K562 (cell line): Measurements from ENCODE around the gene TRDN. TPM values are rescaled to one million over a fixed set of nuclear protein-coding genes. Genes with fewer than 3 reads are reported as not detected.

Experiments
- ATAC-seq: fragments of 200-7000 bp; cut with Tn5 transposase; 3 replicates; pipeline ENCODE4 v1.9.1; 2020; ENCODE audit warnings: moderate library complexity
- BruUV-seq: library from RNA; stranded (reverse); fragments of 400-500 nt; replicated peaks from 2 replicates; lab custom pipeline; 2021; lab: Mats Ljungman, UMichigan
- CTCF ChIA-PET: fragments of 300-600 bp; formaldehyde crosslinking; extraction: SDS; loops from one replicate; lab custom pipeline; 2021; ENCODE audit warnings: low intra/inter-chr PET ratio; lab: Yijun Ruan, JAX
- POLR2A ChIA-PET: fragments of 300-600, 350-650 bp; sonication (Branson Sonifier 250); formaldehyde crosslinking; extraction: SDS; loops from one replicate; lab custom pipeline; 2021; ENCODE audit warnings: antibody characterized with exemption, inconsistent platforms; lab: Yijun Ruan, JAX
- DNase-seq, 4 experiments: peaks; one replicate each; pipeline versions ENCODE4 v3.0.0 to v3.0.0-alpha.2; 2011 to 2018; ENCODE audit warnings: low spot score in 3 of 4, mixed read lengths in 3 of 4; ENCODE audit errors: extremely low read depth in 1 of 4
- FAIRE-seq: peaks from 2 replicates; lab custom pipeline; 2011; peaks lifted over from hg19 to GRCh38; lab: Jason Lieb, UNC
- H2AFZ ChIP-seq: 2 replicates; pipeline ENCODE4 v1.6.0; 2011; ENCODE audit warnings: low read depth, low read length, control low read depth, inconsistent platforms
- H3K27ac ChIP-seq: fragments of 200-600 bp; 3 replicates; pipeline ENCODE4 v1.8.0; 2011; ENCODE audit warnings: low read depth, mild to moderate bottlenecking, control low read depth, inconsistent platforms, low read length, moderate library complexity, mixed read lengths; ENCODE audit errors: extremely low read depth
- H3K27me3 ChIP-seq, 2 experiments: fragments of 300-600 bp in 1 of 2; 2 replicates in 1 of 2; 3 replicates in 1 of 2; pipeline versions ENCODE4 v1.6.0 to v1.8.0; 2011; ENCODE audit warnings: inconsistent platforms in 2 of 2, low read length in 2 of 2, mild to moderate bottlenecking in 1 of 2, mixed read lengths in 1 of 2, moderate library complexity in 1 of 2; ENCODE audit not compliant: control insufficient read depth in 2 of 2, insufficient read depth in 2 of 2
- H3K36me3 ChIP-seq: fragments of 300-600 bp; 3 replicates; pipeline ENCODE4 v1.8.0; 2011; ENCODE audit warnings: mild to moderate bottlenecking, low read length, inconsistent platforms; ENCODE audit not compliant: control insufficient read depth, insufficient read depth
- H3K4me1 ChIP-seq, 2 experiments: fragments of 200-600 bp in 1 of 2; replicated peaks in 1 of 2; 2 replicates in 1 of 2; 3 replicates in 1 of 2; pipeline versions ENCODE4 v1.5.1 to v1.8.0; 2011; ENCODE audit warnings: inconsistent platforms in 2 of 2, low read length in 2 of 2, mild to moderate bottlenecking in 1 of 2, mixed read lengths in 1 of 2, moderate library complexity in 1 of 2; ENCODE audit not compliant: control insufficient read depth in 2 of 2, insufficient read depth in 2 of 2
- H3K4me2 ChIP-seq: 2 replicates; pipeline ENCODE4 v1.6.1; 2011; ENCODE audit warnings: low read length, control low read depth, inconsistent platforms, mixed read lengths; ENCODE audit not compliant: insufficient read depth
- H3K4me3 ChIP-seq: fragments of 200-600 bp; sonication (generic), shearing (Covaris generic); 2 replicates; pipeline ENCODE4 v1.5.1; 2016; ENCODE audit warnings: control low read depth, inconsistent platforms
- H3K79me2 ChIP-seq: fragments of 200-600 bp; 3 replicates; pipeline ENCODE4 v1.8.0; 2011; ENCODE audit warnings: low read length, inconsistent platforms; ENCODE audit not compliant: control insufficient read depth, insufficient read depth
- H3K9ac ChIP-seq, 2 experiments: 2 replicates each; pipeline versions ENCODE4 v1.6.0 to v1.6.1; 2011; ENCODE audit warnings: low read depth in 2 of 2, low read length in 2 of 2, control low read depth in 1 of 2, inconsistent platforms in 1 of 2, mild to moderate bottlenecking in 1 of 2, mixed read lengths in 1 of 2; ENCODE audit not compliant: insufficient read depth in 1 of 2
- H3K9me1 ChIP-seq: one replicate; pipeline ENCODE4 v1.6.0; 2011; ENCODE audit warnings: inconsistent platforms, mild to moderate bottlenecking, low read length, moderate library complexity; ENCODE audit not compliant: control insufficient read depth, insufficient read depth
- H3K9me3 ChIP-seq: replicated peaks from 2 replicates; pipeline ENCODE4 v1.5.1; 2011; ENCODE audit warnings: low read depth, low read length, inconsistent platforms; ENCODE audit not compliant: control insufficient read depth, insufficient read depth
- H4K20me1 ChIP-seq: replicated peaks from 2 replicates; pipeline ENCODE4 v1.6.1; 2011; ENCODE audit warnings: low read length, inconsistent platforms, mixed read lengths; ENCODE audit not compliant: control insufficient read depth, insufficient read depth
- BCL6 ChIP-seq: fragments of 250-450 bp; sonication (Bioruptor Pico); IDR thresholded peaks from 2 replicates; pipeline ENCODE4 v1.4.0; 2020
- BRD4 ChIP-seq: fragments of 200-600 bp; sonication (generic); IDR thresholded peaks from 2 replicates; pipeline ENCODE4 v1.6.1; 2017; ENCODE audit warnings: inconsistent platforms
- CCAR2 ChIP-seq: fragments of 200-400 bp; formaldehyde crosslinking; IDR thresholded peaks from 2 replicates; pipeline ENCODE4 v1.6.1; 2017; ENCODE audit warnings: mild to moderate bottlenecking, low read depth, low read length
- CHD1 ChIP-seq: fragments of 200-600 bp; sonication (generic); IDR thresholded peaks from one replicate; pipeline ENCODE4 v1.6.1; 2012; ENCODE audit warnings: mild to moderate bottlenecking, moderate library complexity, low read length, inconsistent platforms
- FOXM1 ChIP-seq, 2 experiments: fragments of 450-650 bp in 1 of 2; sonication (generic) in 1 of 2; formaldehyde crosslinking in 1 of 2; IDR thresholded peaks; 2 replicates each; pipeline versions ENCODE4 v1.6.1 to v1.9.0; 2017 to 2022; ENCODE audit warnings: low read depth in 2 of 2, mild to moderate bottlenecking in 2 of 2, missing genetic modification reagents in 1 of 2, moderate library complexity in 1 of 2
- GTF2A2 ChIP-seq: IDR thresholded peaks from 2 replicates; pipeline ENCODE4 v1.6.1; 2016; ENCODE audit warnings: mild to moderate bottlenecking, missing genetic modification characterization, missing compliant biosample characterization
- HDAC3 ChIP-seq: fragments of 450-650 bp; IDR thresholded peaks from 2 replicates; pipeline ENCODE4 v1.6.1; 2018; ENCODE audit warnings: borderline replicate concordance, mild to moderate bottlenecking, moderate library complexity; ENCODE audit not compliant: partially characterized antibody
- HMG20A ChIP-seq: fragments of 450-650 bp; formaldehyde crosslinking; conservative IDR thresholded peaks from 2 replicates; pipeline ENCODE4 v1.4.0; 2020; ENCODE audit warnings: mild to moderate bottlenecking, mixed read lengths
- KLF6 ChIP-seq: fragments of 250-450 bp; sonication (Bioruptor Pico); IDR thresholded peaks from 2 replicates; pipeline ENCODE4 v1.4.0; 2020; ENCODE audit warnings: mild to moderate bottlenecking, moderate library complexity, borderline replicate concordance
- RFX7 ChIP-seq: fragments of 250-450 bp; sonication (Bioruptor Pico); IDR thresholded peaks from 2 replicates; pipeline ENCODE4 v1.5.1; 2021; ENCODE audit warnings: mild to moderate bottlenecking
- SLC30A9 ChIP-seq: fragments of 250-450 bp; sonication (Bioruptor Pico); IDR thresholded peaks from 2 replicates; pipeline ENCODE4 v1.8.0; 2022; ENCODE audit warnings: mild to moderate bottlenecking, moderate library complexity
- SNIP1 ChIP-seq: fragments of 450-650 bp; IDR thresholded peaks from 2 replicates; pipeline ENCODE4 v1.7.1; 2017; ENCODE audit warnings: low read depth, mild to moderate bottlenecking
- SOX6 ChIP-seq: fragments of 450-650 bp; IDR thresholded peaks from 2 replicates; pipeline ENCODE4 v1.6.1; 2014; ENCODE audit warnings: mild to moderate bottlenecking
- TCFL5 ChIP-seq: fragments of 250-450 bp; sonication (Bioruptor Pico); conservative IDR thresholded peaks from 2 replicates; pipeline ENCODE4 v1.6.1; 2021; ENCODE audit warnings: mild to moderate bottlenecking, moderate library complexity, matching md5 sums
- ZFP36 ChIP-seq: fragments of 150-350 bp; IDR thresholded peaks from 2 replicates; pipeline ENCODE4 v1.6.1; 2018; ENCODE audit warnings: low read length, low read depth; ENCODE audit not compliant: partially characterized antibody
- WGBS: fragments of 100-300 bp; shearing (Covaris generic); methylation state at CpG from one replicate; pipeline ENCODE4 v1.1.6; 2016; ENCODE audit warnings: low coverage, mixed read lengths; ENCODE audit not compliant: insufficient coverage; ENCODE audit errors: missing lambda C conversion rate; 5-methylcytosine and 5-hydroxymethylcytosine counted together
- in situ Hi-C: fragments of 300-500 bp; cut with MboI; formaldehyde crosslinking; loops from 4 replicates; pipeline ENCODE4 v1.15.0; 2018; ENCODE audit warnings: inconsistent platforms, mixed read lengths
- intact Hi-C: fragments of 100-400 bp; cut with micrococcal nuclease; formaldehyde crosslinking; loops from 2 replicates; pipeline ENCODE4 v1.14.2; 2022
- polyA plus RNA-seq, 8 experiments: library from polyadenylated mRNA; depleted of rRNA in 4 of 8; stranded (reverse) in 5 of 8; unstranded in 3 of 8; fragments of >200 nt; fragmentation: Nextera tagmentation in 2 of 8; fragmentation: Illumina TruSeq in 1 of 8; extraction: Ambion mirVana in 2 of 8; extraction: Trizol in 1 of 8; gene quantifications; 2 replicates each; pipeline versions ENCODE4 v1.2.1 to v1.2.3, GENCODE V29; 2011 to 2014; ENCODE audit warnings: inconsistent platforms in 1 of 8, missing spikeins in 1 of 8
- total RNA-seq, 7 experiments: library from RNA; depleted of rRNA in 6 of 7; stranded (reverse); fragments of >200 nt in 6 of 7; fragmentation: Illumina TruSeq in 2 of 7; extraction: Trizol in 2 of 7; gene quantifications; 2 replicates each; pipeline versions ENCODE4 v1.2.1 to v1.2.3, GENCODE V29; 2011 to 2021; ENCODE audit warnings: low replicate concordance in 1 of 7
- TF ChIP-seq, protein P1 (sequence below): IDR thresholded peaks from 2 replicates; pipeline ENCODE4 v1.6.1; 2012; ENCODE audit warnings: low read depth, low read length, improper control_type of control experiment, borderline replicate concordance
- TF ChIP-seq, protein P2 (sequence below): fragments of 450-650 bp; IDR thresholded peaks from 2 replicates; pipeline ENCODE4 v1.6.1; 2016
- TF ChIP-seq, protein P3 (sequence below), 2 experiments: IDR thresholded peaks in 1 of 2; conservative IDR thresholded peaks in 1 of 2; 2 replicates each; pipeline ENCODE4 v1.6.1; 2016; ENCODE audit warnings: low read depth in 2 of 2, mild to moderate bottlenecking in 1 of 2, missing compliant biosample characterization in 1 of 2, missing genetic modification characterization in 1 of 2, moderate library complexity in 1 of 2

Gene TRDN
- total and polyA plus RNA-seq, 9 of the 15 experiments (the other 6 are each of a cell fraction or from before 2014, with no cell fraction given): 0.05 to 0.50 (median 0.16) TPM

DNA sequence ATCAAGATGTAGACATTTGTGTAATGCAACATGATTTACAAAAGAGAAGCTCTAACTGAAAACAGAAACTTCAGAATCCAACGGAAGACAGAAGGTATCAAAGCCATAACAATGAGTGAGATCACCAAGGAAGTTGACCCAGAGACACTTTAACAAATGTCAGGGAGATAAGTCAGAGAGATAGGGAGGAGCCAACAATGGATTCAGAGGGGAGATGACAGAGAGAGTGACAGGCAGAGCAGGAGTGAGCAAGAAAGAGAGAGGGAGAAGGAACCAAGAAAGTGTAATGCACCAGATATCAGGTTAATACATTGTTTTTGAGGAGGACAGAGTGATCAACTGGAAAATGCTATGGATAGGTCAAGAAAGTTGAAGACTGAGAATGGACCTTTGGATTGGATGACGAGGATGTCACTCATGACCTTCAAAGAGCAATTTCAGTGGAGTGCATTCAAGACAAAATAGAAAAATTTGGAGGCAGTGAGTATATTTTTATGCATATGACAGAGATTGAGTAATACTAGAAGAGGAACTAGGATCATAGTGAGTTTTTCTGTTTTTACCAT lies 86.6 kb downstream of the TRDN start:
- DNase-seq: no peak
- H3K4me1 ChIP-seq: no peaks in the 10 kb centered on the region
- no peaks in the 10 kb centered on the region for H4K20me1 ChIP-seq
- ChIA-PET CTCF (no interaction called here), POLR2A (no interaction called here)
- no peak overlapping the region for H3K9ac ChIP-seq
- no peaks in the 10 kb centered on the region for H3K36me3 ChIP-seq
- H2AFZ ChIP-seq: no peak overlapping the region
- intact Hi-C loops: no loop called here
- no peak overlapping the region for H3K4me2 ChIP-seq
- FAIRE-seq: no peak
- no peak overlapping the region for H3K4me3 ChIP-seq
- in situ Hi-C loops: no loop called here
- no peak for ATAC-seq
- H3K27ac ChIP-seq: no peak overlapping the region
- H3K27me3 ChIP-seq: no peaks in the 10 kb centered on the region
- 14% methylated on average over 2 of the region's 2 CpGs for WGBS
- no TSS peak for BruUV-seq
- H3K79me2 ChIP-seq: no peaks in the 10 kb centered on the region
- H3K9me3 ChIP-seq: no peaks in the 10 kb centered on the region; the same call in 1 of the 2 replicates
- H3K9me1 ChIP-seq: no peaks in the 10 kb centered on the region
- TF ChIP-seq HMG20A: no peak
- TF ChIP-seq ZFP36: no peak
- TF ChIP-seq TCFL5 (CRISPR knock-in tag): no peak
- TF ChIP-seq SLC30A9 (CRISPR knock-in tag): no peak
- no peak for TF ChIP-seq GTF2A2 (tag)
- TF ChIP-seq SOX6: 0 out of 2 replicates have a peak, but pooled peaks have one; percentile 45
- no peak for TF ChIP-seq SNIP1
- no peak for TF ChIP-seq CCAR2
- TF ChIP-seq HDAC3: no peak
- TF ChIP-seq, protein P1, sequence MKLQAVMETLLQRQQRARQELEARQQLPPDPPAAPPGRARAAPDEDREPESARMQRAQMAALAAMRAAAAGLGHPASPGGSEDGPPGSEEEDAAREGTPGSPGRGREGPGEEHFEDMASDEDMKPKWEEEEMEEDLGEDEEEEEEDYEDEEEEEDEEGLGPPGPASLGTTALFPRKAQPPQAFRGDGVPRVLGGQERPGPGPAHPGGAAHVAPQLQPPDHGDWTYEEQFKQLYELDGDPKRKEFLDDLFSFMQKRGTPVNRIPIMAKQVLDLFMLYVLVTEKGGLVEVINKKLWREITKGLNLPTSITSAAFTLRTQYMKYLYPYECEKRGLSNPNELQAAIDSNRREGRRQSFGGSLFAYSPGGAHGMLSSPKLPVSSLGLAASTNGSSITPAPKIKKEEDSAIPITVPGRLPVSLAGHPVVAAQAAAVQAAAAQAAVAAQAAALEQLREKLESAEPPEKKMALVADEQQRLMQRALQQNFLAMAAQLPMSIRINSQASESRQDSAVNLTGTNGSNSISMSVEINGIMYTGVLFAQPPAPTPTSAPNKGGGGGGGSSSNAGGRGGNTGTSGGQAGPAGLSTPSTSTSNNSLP: no peak
- TF ChIP-seq, protein P2, sequence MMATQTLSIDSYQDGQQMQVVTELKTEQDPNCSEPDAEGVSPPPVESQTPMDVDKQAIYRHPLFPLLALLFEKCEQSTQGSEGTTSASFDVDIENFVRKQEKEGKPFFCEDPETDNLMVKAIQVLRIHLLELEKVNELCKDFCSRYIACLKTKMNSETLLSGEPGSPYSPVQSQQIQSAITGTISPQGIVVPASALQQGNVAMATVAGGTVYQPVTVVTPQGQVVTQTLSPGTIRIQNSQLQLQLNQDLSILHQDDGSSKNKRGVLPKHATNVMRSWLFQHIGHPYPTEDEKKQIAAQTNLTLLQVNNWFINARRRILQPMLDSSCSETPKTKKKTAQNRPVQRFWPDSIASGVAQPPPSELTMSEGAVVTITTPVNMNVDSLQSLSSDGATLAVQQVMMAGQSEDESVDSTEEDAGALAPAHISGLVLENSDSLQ: peak; percentile 91
- no peak for TF ChIP-seq KLF6 (CRISPR knock-in tag)
- TF ChIP-seq FOXM1 (IDR thresholded peaks at IDR 0.05; ENCODE audit: low read depth): no peak
- TF ChIP-seq FOXM1 (CRISPR knock-in tag; IDR thresholded peaks at IDR 0.05; ENCODE audit: low read depth): no peak
- TF ChIP-seq CHD1: no peak
- TF ChIP-seq BRD4: no peak
- TF ChIP-seq BCL6 (CRISPR knock-in tag): no peak
- TF ChIP-seq, protein P3, sequence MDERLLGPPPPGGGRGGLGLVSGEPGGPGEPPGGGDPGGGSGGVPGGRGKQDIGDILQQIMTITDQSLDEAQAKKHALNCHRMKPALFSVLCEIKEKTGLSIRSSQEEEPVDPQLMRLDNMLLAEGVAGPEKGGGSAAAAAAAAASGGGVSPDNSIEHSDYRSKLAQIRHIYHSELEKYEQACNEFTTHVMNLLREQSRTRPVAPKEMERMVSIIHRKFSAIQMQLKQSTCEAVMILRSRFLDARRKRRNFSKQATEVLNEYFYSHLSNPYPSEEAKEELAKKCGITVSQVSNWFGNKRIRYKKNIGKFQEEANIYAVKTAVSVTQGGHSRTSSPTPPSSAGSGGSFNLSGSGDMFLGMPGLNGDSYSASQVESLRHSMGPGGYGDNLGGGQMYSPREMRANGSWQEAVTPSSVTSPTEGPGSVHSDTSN (CRISPR knock-in tag; IDR thresholded peaks at IDR 0.05; ENCODE audit: low read depth): no peak
- TF ChIP-seq, protein P3 (tag; conservative IDR thresholded peaks at IDR 0.05; ENCODE audit: low read depth): peak; percentile 82
- no peak for TF ChIP-seq RFX7 (CRISPR knock-in tag)
